Activated CD4-positive, alpha-beta T cell treated with anti-CD3 and anti-CD28 coated beads for 4 hours (primary cell): ENCODE measurements around the gene SH3RF1.

Experiments
- DNase-seq, 2 donors: peaks; one replicate each; pipeline ENCODE4 v3.0.0-alpha.2; 2020

The SH3RF1 gene

GRCh38 chr4:169274033-169274432 lies 3.3 kb upstream of the SH3RF1 start:
- DNase-seq = no peak

DNA sequence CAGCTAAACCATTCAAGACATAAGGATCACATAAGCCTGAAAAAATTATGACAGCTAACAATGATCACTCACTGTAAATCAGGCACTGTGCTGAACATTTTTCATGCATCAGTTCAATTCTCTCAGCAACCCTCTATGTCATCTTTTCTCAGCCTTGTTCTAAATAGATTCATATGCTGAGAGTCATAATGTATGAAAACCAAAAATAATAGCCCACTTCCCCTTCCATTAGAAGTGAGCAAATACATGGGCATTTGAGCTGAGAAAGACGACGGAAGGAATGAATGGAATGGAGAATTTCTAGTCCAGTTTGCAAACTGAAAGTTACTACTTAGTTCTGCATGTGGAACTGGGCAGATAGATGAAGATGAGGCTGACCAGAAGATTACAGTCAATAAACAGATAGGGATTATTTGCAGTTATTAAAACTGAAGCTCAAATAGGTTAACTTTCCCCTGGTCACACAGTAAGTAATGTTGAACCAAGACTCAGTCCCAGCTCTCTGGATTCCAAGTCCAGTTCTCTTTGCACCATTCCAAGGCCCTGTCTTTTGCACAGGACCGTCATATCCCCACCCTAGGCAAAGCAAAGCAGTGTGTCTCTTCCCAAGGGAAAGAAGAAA lies 1.6 kb upstream of the SH3RF1 start:
- DNase-seq = no peak

DNA sequence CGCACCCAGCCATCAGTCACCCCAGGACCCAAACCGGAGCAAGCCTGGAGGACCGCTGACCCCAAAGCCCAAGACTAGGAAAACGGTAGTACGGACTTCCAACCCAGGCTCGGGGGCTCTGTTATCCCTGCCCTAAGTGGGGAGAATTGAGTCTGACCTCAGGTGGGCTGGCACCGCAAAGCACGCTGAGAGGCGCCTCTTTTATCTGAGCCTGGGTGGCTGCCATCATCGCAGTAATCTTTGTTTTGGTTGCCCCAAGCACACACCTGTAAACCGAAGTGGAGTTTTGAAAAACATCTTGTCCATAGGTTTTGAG lies 894 bp upstream of the SH3RF1 start:
- no peak for DNase-seq

- DNase-seq = no peak
Measured at GRCh38 chr4:169269916-169270809, 593 bp downstream of the SH3RF1 start.

DNA sequence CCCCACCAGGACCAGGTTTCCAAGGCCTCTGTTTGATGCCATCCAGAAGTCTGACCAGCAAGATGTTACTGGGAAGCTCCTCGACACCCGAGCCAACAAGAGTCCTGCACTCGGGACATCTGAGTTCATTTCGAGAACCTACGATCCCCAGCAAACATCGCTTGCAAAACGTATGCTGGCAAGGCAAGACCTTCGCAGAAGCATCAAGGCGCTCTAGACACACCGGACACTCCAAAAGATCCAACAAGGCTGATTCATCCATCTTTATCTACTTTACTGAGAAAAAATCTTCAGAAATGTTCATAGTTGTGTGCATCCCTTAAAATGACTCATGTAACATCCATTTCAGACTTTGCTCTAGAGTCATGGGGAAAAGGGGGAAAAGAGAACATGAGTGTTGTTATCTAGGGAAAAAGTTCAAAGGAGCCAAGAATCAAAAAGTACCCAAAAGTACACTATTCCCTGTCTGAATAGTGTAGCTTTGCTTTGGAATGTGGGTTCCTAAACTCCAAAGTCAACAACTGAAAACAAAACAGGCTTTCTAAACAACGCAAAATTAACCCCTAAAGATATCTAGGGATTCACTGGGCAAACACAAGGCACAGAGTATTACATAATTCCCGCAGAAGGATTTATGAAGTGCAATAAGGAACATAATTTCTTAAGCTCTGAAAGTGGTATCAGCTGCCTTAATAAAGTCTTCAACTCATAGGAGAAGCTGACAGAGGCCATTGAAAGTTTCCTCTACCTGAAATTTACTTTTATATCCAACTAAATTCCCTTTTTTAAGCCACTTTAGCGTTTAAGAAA lies 1.6 kb downstream of the SH3RF1 start:
- no peak for DNase-seq

DNA sequence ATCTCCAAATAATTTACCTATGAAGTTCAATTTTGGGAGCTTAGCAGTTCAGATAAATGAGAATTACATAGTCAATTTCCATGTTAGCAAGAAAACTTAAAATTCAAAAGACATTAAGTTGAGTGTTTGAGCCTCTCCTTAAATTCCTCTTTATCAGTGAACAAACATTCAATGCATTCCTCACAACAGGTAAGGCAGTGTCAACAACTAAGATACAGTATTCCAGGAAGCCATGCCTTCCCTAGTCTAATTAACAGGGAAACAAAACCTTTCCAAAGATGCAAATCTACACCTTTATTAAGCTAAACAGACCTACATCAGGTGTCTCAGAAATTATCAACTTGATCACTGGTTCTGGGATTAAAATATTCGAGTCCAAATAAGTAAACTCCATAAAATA lies 3.7 kb downstream of the SH3RF1 start:
- DNase-seq = no peak

DNA sequence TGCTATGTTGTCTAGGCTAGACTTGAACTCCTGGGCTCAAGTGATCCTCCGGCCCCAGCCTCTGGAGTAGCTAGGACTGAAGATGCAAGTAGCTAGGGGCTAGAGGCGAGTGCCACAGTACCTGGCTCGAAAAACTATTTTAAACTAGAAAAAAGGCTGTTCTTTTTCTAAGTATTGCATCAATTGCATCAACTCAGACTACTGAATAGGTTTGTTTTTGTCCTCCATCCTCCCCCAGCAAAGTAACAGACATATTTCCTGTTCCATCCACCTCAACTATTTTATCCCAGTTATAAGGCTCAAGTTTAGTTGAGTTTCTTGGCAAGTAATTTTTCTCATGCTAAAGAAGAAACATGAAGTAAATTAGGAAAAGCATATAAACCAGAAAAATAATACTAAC lies 4.1 kb downstream of the SH3RF1 start:
- no peak for DNase-seq

DNA sequence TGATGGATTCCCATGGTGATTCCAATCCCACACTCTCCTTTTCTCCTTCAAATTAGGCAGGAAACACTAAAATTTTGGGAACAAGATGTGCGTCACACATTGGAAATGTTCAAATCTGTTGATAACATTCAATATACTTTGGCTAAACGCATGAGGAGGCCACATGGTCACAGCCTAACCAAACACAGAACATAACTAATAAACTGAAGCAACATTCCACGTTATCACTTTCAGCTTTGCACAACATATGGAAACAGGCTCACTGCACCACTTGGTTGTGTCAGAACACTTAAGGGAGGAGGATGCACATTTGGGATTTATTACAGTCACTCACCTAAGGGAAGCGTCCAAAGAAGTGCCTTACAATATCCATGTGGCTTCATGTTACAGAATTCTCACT lies 4.7 kb downstream of the SH3RF1 start:
- DNase-seq = no peak

GRCh38 chr4:169263791-169264392 lies 6.9 kb downstream of the SH3RF1 start:
- DNase-seq = no peak

DNA sequence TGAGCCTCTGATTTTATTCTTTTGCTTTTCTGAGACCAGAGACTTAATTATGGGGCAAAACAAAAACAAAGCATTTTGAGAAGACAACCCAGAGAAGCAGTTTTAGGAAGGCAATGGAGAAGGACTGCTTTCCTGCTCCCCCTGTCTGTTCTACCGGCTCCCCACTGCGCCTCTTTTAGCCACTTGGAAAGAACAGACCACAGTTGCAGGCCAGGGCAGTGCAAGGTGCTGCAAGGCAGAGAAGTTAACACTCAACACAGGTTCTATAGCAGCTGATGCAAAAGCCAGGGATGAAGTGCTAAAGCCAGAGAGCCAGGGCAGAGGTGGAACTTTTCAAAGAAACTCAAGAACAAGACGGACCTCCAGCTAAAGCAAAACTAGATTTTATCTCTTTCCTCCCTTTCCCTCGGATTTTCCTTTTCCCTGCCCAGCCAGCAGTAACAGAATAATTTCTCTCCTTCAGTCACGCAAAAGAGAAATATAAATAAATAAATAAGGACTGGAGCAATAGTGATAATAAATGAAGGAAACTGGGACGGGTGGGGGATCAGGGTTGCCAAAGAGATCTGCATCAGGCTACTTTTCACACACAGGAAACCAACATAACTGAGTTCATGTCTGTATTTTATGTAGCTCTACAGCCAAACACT lies 10.4 kb downstream of the SH3RF1 start:
- DNase-seq = no peak

- no peak for DNase-seq
Measured at GRCh38 chr4:169259271-169259670, 11.5 kb downstream of the SH3RF1 start.

DNA sequence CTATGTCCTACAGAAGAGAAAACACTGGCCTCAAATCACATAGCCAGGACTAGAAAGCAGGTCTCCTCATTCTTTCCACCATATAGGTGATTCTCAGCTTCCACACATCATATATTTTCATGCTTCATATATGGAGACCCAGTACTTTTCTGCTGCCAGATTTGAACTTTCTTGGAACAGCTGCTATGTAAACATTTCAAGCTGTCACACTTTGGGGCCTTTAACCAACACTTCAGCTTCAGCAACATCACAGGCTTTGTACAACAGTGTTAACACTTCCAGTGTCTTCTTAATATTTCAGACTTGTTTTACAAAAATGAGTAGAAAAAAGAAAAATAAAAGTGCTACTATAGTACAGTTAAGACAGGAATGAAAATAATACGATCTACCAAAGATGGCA lies 12.6 kb downstream of the SH3RF1 start:
- DNase-seq = no peak

DNA sequence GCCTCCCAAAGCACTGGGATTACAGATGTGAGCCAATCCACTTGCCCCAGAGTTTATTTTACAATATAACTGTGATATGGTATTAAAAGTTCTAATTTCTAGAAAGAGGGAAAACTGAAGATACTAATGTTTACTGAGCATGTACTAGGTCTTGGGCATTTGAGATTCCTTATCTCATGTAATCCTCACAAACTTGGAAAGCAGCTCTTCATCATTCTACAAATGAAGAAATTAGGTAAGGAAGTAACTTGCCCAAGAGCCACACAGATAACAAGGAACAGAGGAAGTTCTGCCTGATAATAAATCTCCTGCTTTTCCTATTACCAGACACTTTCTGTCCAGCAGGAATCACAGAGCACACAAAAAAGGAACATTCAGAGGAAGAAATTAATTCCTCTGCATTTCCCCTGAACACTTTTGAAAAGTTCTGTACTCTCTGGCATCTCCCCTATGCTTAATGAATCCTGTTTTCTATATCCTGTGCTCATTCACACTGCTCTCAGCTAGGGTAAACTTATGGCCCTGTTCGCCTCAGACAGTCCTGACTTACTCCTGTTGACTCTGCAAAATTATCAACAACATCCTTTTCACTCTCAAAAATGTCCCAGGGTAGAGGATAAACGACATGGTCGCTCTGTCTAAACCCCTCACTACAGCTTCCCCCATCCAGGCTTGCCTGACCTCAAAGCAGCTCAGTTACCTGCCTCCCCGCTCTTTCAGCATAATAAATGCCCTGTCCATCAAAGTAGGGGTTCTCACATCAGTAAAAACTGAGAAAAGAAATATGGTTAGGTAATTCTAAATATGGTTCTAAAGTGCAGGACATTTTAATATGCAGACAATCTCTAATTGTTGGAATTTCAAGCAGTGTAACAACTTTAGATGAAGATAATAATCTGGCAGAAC lies 13.6 kb downstream of the SH3RF1 start:
- DNase-seq = no peak

GRCh38 chr4:169256101-169256612 lies 14.6 kb downstream of the SH3RF1 start:
- DNase-seq = no peak

DNA sequence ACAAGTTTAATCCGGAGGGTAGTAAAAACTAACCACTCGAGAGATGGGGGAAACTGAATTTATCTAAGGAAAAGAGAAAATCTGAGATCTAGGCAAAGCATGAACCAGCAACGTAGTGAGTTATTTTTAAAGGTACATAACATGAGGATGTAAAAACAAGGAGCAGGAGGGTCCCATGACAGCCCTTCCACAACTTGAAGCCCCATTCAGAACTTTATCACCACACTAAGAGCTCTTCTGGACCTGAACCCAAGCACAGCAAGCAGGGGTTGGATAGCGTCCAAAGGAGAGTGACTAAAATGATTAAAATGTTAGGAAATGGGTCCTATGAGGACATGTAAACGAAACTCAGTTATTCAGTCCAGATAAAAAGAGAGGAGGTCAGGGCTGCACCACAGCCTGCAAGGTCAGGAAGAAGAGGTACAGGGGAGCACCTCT lies 16.2 kb downstream of the SH3RF1 start:
- DNase-seq = no peak

DNA sequence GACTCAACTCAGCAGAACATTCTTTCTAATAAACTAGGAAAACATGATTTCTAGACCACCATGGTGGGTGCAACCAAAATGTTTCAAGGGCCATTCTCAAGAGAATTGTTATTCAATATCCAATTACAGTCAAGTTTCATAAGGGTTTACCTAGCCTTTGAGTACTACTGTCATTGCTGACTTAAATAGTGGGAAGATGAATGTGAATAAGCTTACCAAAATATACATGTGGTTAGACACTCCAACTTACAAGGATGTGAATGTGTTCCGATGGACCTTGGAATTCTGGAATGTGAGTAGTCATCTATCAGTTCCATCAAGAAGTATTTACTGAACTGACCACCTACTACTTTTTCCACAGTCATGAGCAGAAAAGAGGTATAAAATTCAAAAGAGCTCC lies 16.9 kb downstream of the SH3RF1 start:
- no peak for DNase-seq

GRCh38 chr4:169253113-169253671 lies 17.6 kb downstream of the SH3RF1 start:
- DNase-seq = no peak

- DNase-seq = no peak
Measured at GRCh38 chr4:169252339-169253112, 18.2 kb downstream of the SH3RF1 start.

GRCh38 chr4:169251291-169252235 lies 19.2 kb downstream of the SH3RF1 start:
- DNase-seq = no peak
